Endothelial cell (in vitro differentiated cells): ENCODE data around the gene MAB21L1. TPM values are rescaled to one million over a fixed set of nuclear protein-coding genes. Genes with fewer than 3 reads are reported as not detected.

Source experiments
- DNase-seq: peaks from one replicate; pipeline ENCODE4 v3.0.0; 2021; ENCODE audit warnings: low spot score
- H3K27ac Mint-ChIP-seq: one replicate; pipeline ENCODE4 v1.8.0; 2021; ENCODE audit warnings: mixed read lengths, inconsistent platforms; ENCODE audit not compliant: unreplicated experiment
- H3K27me3 Mint-ChIP-seq: one replicate; pipeline ENCODE4 v1.8.0; 2021; ENCODE audit warnings: mild to moderate bottlenecking, moderate library complexity, mixed read lengths, inconsistent platforms; ENCODE audit not compliant: unreplicated experiment
- H3K36me3 Mint-ChIP-seq: one replicate; pipeline ENCODE4 v1.8.0; 2021; ENCODE audit warnings: mild to moderate bottlenecking, low read depth, mixed read lengths, inconsistent platforms; ENCODE audit not compliant: unreplicated experiment
- H3K4me1 Mint-ChIP-seq: one replicate; pipeline ENCODE4 v1.8.0; 2021; ENCODE audit warnings: mild to moderate bottlenecking, mixed read lengths, inconsistent platforms; ENCODE audit not compliant: unreplicated experiment
- H3K4me3 Mint-ChIP-seq: one replicate; pipeline ENCODE4 v1.8.0; 2021; ENCODE audit warnings: mild to moderate bottlenecking, mixed read lengths, inconsistent platforms; ENCODE audit not compliant: unreplicated experiment
- H3K9me3 Mint-ChIP-seq: one replicate; pipeline ENCODE4 v1.8.0; 2021; ENCODE audit warnings: mixed read lengths, inconsistent platforms; ENCODE audit not compliant: unreplicated experiment
- total RNA-seq: library from RNA; stranded (reverse); fragmentation: NEBNext Ultra II Directional; extraction: Animal tissue kit (Norgen Biotek cat#: 25700); gene quantifications from one replicate; pipeline ENCODE4 v1.2.1, GENCODE V29; 2021; ENCODE audit not compliant: unreplicated experiment
- TF ChIP-seq, protein P1 (sequence below): fragments of 200-600 bp; sonication (generic); IDR thresholded peaks from one replicate; pipeline ENCODE4 v1.5.0; 2021; ENCODE audit warnings: antibody characterized with exemption; ENCODE audit not compliant: unreplicated experiment

Gene MAB21L1
- total RNA-seq, 1 donor from 2014 or later = 0.13 TPM

DNA sequence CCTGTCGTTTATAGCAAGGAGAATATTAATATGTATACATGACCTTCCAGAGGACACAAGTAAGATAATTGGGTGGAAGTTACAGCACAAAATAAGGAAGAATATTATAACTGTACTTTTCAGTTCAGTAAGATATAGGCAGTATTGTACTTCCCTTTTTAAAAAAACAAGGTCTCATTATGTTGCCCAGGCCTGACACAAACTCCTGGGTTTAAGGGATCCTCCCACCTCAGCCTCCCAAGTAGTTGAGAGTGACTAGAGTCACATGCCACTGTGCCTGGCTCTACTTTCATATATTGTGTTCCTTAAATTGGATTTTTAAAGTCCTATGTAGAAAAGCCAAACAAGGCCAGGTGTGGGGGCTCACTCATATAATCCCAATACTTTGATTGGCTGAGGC lies 19.5 kb upstream of the MAB21L1 start:
- TF ChIP-seq, protein P1, sequence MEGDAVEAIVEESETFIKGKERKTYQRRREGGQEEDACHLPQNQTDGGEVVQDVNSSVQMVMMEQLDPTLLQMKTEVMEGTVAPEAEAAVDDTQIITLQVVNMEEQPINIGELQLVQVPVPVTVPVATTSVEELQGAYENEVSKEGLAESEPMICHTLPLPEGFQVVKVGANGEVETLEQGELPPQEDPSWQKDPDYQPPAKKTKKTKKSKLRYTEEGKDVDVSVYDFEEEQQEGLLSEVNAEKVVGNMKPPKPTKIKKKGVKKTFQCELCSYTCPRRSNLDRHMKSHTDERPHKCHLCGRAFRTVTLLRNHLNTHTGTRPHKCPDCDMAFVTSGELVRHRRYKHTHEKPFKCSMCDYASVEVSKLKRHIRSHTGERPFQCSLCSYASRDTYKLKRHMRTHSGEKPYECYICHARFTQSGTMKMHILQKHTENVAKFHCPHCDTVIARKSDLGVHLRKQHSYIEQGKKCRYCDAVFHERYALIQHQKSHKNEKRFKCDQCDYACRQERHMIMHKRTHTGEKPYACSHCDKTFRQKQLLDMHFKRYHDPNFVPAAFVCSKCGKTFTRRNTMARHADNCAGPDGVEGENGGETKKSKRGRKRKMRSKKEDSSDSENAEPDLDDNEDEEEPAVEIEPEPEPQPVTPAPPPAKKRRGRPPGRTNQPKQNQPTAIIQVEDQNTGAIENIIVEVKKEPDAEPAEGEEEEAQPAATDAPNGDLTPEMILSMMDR = no peak
- H3K4me1 Mint-ChIP-seq = no peaks in the 10 kb centered on the region
- H3K27me3 Mint-ChIP-seq = no peaks in the 10 kb centered on the region
- no peaks in the 10 kb centered on the region for H3K36me3 Mint-ChIP-seq
- DNase-seq = no peak
- H3K4me3 Mint-ChIP-seq = no peak overlapping the region
- H3K9me3 Mint-ChIP-seq = no peaks in the 10 kb centered on the region
- H3K27ac Mint-ChIP-seq = no peak overlapping the region

DNA sequence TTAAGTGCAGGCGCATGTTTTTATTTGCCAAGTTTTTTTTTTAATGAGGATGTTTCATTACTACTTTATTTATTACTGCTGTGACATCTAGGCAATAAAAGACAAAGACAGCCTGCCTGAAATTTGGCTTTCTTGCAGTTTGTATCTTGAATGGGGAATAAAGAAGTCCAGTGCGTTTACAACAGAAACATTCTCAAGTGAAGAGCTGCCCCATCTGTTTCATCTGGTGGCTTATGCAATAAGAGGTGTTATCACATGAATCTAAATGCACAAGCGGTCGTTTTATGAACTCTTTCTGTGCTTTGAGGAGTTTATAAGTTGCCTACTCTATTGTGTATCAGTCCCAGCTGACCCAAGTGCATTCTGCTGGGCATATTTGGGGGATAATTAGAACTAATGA lies 12.6 kb upstream of the MAB21L1 start:
- TF ChIP-seq, protein P1 = no peak
- Mint-ChIP-seq H3K27ac (no peak overlapping the region), H3K4me1 (no peaks in the 10 kb centered on the region), H3K9me3 (no peaks in the 10 kb centered on the region), H3K4me3 (no peak overlapping the region), H3K36me3 (no peaks in the 10 kb centered on the region), H3K27me3 (no peaks in the 10 kb centered on the region)
- DNase-seq = no peak

DNA sequence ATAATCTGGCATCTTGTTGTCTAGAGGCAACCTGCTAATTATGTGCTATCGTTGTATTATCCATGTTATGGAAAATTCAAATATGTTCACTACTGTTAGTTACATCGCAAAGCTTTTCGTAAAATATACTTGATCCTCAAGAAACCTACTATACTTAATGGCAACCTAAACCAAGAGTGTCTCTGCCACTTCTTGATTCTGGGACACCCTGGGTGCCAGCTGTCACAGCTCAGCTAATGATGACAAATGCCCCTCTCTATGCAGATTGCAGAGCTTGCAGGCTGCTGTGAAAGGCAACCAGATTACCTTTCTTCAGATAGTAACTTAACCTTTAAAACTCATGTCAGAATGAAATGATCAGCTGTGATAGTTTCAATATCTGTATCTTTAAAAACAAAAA lies 8.9 kb upstream of the MAB21L1 start:
- Mint-ChIP-seq H3K4me1 (no peaks in the 10 kb centered on the region), H3K36me3 (no peaks in the 10 kb centered on the region), H3K27ac (no peak overlapping the region), H3K4me3 (no peak overlapping the region), H3K27me3 (no peaks in the 10 kb centered on the region), H3K9me3 (no peaks in the 10 kb centered on the region)
- TF ChIP-seq, protein P1 = no peak
- DNase-seq = no peak

DNA sequence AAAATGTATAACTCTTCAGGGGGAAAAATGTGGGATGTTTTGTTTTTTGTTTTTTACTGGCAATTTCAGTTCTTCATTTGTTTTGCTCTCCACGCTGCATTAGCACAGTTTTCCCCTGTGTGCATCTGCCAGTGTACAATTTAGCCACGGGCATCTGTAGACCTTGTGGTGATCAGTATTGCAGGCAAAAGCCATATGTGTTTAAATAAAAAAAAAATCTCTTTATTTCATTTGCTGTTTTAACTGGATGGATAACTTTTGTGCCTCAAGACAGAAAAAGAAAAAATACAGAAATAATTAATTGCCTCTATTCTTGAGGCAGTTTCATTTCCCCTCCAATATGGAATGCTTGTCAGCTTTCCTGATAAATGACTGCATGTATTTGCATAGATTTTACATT lies 7.9 kb upstream of the MAB21L1 start:
- TF ChIP-seq, protein P1 = no peak
- no peaks in the 10 kb centered on the region for H3K27me3 Mint-ChIP-seq
- H3K27ac Mint-ChIP-seq = no peak overlapping the region
- no peak for DNase-seq
- no peak overlapping the region for H3K4me3 Mint-ChIP-seq
- H3K36me3 Mint-ChIP-seq = no peaks in the 10 kb centered on the region
- H3K4me1 Mint-ChIP-seq = no peaks in the 10 kb centered on the region
- H3K9me3 Mint-ChIP-seq = no peaks in the 10 kb centered on the region

DNA sequence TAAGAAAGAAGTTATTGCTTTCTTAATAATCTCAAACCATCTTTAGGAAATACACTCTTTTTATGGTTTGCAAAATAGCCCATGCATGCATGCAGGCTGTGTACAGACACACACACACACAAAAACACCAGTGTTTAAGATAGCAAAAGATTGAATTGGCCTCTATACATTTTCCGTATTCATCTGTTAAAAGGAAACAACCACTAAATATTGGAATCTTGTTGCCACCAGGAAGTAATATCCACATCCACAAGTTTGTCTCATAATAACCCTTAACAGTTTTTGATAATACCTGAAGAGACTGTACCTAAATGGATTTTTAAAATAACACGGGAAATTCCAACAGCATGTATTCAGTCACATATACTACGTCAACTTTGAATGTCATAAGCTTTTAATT lies 7.3 kb upstream of the MAB21L1 start:
- no peak overlapping the region for H3K4me3 Mint-ChIP-seq
- TF ChIP-seq, protein P1 = no peak
- H3K9me3 Mint-ChIP-seq = no peaks in the 10 kb centered on the region
- H3K36me3 Mint-ChIP-seq = no peaks in the 10 kb centered on the region
- peaks cover 3% of the 10 kb centered on the region for H3K27me3 Mint-ChIP-seq
- DNase-seq = no peak
- no peaks in the 10 kb centered on the region for H3K4me1 Mint-ChIP-seq
- H3K27ac Mint-ChIP-seq = no peak overlapping the region
